ENCODE data around the gene LCLAT1.

The LCLAT1 gene

DNA sequence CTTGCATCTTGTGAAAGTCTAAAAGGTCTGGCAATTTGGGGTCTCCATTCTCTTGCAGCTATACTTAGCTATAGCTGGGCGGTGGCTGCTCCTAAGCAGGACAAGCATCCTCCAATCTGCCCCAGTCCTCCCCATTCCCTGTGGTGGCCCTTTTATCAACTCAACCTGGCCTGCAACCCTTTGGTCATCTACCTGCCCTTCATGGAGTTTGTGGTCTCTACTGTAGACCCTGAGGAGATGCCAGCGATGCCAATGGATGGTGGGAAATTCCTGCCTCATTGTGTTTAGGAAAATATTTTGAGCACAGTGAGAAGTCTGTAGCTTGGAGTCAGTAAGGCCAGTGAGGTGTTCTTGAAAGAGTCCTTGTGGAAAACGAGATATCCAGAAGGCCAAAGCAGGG, 216.8 kb downstream of the LCLAT1 start:
- TF ChIP-seq, protein P1, sequence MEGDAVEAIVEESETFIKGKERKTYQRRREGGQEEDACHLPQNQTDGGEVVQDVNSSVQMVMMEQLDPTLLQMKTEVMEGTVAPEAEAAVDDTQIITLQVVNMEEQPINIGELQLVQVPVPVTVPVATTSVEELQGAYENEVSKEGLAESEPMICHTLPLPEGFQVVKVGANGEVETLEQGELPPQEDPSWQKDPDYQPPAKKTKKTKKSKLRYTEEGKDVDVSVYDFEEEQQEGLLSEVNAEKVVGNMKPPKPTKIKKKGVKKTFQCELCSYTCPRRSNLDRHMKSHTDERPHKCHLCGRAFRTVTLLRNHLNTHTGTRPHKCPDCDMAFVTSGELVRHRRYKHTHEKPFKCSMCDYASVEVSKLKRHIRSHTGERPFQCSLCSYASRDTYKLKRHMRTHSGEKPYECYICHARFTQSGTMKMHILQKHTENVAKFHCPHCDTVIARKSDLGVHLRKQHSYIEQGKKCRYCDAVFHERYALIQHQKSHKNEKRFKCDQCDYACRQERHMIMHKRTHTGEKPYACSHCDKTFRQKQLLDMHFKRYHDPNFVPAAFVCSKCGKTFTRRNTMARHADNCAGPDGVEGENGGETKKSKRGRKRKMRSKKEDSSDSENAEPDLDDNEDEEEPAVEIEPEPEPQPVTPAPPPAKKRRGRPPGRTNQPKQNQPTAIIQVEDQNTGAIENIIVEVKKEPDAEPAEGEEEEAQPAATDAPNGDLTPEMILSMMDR (conservative IDR thresholded peaks at IDR 0.05; ENCODE audit: low read depth): no peak

DNA sequence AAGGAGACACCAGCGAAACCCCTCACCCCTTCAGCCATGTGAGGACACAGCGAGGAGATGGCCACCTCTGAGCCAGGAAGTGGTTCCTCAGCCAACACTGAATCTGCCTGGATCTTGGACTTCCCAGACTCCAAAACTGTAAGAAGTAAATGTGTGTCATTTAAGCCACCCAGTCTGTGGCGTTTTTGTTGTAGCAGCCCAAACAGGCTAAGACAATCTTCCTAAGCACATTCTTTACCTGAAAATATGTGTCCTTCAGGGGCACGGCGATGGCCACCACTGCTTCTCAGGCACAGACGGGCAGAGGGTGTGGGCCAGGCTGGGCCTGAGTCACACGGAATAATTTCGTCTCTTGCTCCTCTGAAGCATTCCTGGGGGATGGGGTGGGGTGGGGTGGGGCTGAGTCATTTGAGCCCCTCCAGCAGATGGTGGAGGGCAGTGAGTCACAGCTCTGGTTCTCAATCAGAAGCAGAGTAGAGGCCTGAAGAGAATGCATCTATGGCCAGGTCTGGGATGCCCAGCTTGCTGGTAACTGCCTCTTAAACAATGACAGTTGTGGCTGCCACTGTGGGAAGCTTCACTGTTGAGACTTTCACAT, 217.8 kb downstream of the LCLAT1 start:
- ChIA-PET POLR2A (ENCODE audit: low non-redundant PET) (no interaction called here), CTCF (no interaction called here)
- TF ChIP-seq, protein P1 (conservative IDR thresholded peaks at IDR 0.05; ENCODE audit: low read depth): no peak
- H3K27ac ChIP-seq: peak overlapping the region; percentile 94
- DNase-seq (ENCODE audit: low spot score): peak; percentile 94

More for the DNA sequence above, 216.8 kb downstream of the LCLAT1 start:
- DNase-seq (ENCODE audit: low spot score): no peak
- ChIA-PET POLR2A (ENCODE audit: low non-redundant PET) (no interaction called here), CTCF (interaction anchor here (0.6 kb wide), 1 partner anchor 570 kb away, joined by 4 read pairs; the partner anchor contains the start of gene EHD3)
- H3K27ac ChIP-seq: peak overlapping the region; percentile 94

DNA sequence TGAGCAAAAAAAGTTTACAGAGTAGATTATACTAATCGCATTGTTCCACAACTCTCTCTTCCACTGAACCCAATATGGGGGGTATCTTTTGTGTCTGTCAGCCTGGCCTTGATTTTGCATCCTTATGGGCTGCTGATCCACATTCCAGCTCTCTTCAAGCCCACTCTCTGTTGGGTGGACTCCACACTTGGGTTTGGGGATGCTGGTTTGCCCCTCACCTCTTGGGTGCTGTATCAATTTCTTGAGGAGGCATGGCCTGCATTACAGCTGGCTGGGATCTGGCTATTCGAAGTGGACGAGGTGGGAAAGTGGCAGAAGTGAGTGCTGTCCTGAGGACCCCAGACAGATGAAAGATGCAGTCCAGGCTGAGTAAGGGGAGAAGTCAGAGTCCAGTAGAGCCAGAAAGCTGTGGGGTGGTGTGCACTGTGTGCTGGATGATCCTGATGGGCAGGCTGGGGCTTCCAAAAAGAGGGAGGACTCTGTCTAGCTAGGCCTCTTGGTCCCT, 218.8 kb downstream of the LCLAT1 start:
- H3K27ac ChIP-seq: peak overlapping the region; percentile 94
- POLR2A ChIA-PET (ENCODE audit: low non-redundant PET): no interaction called here
- TF ChIP-seq, protein P1 (conservative IDR thresholded peaks at IDR 0.05; ENCODE audit: low read depth): no peak
- DNase-seq (ENCODE audit: low spot score): no peak
- CTCF ChIA-PET: interaction anchor here (0.6 kb wide), 1 partner anchor 298 kb away, joined by 3 read pairs; no protein-coding TSS in a partner anchor

DNA sequence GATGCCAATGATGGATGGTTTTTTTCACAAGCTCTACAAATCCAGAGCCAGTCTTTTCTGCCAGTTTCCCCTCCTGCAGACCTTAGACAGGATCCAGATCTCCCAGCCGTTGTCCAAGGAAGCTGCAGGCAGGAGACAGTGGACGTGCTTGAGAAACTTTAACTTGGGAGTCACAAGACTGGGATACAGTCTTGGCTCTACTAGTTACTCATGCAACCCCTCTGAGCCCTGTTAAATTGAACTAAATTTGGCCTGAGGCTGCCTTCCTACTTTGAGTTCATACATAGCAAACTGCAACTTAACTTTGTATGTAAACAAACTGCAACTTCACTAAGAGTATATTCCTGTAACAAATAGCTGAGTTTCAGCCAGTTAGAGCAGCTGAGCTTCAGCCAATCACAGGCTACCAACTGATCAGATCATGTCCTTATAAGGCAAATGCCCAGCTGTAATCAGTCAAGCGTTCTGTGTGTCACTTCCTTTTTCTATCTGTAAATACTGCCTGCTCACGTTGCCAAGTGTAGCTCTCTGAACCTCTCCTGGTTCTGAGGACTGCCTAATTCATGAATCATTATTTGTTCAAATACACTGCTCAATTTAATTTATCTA, 219.3 kb downstream of the LCLAT1 start:
- peak overlapping the region; percentile 94 for H3K27ac ChIP-seq
- peak; percentile 49 for DNase-seq (ENCODE audit: low spot score)
- TF ChIP-seq, protein P1 (conservative IDR thresholded peaks at IDR 0.05; ENCODE audit: low read depth): no peak
- CTCF ChIA-PET: interaction anchor here (0.6 kb wide), 2 partner anchors 194 to 299 kb away, joined by 3 read pairs; no protein-coding TSS in a partner anchor
- POLR2A ChIA-PET (ENCODE audit: low non-redundant PET): no interaction called here

DNA sequence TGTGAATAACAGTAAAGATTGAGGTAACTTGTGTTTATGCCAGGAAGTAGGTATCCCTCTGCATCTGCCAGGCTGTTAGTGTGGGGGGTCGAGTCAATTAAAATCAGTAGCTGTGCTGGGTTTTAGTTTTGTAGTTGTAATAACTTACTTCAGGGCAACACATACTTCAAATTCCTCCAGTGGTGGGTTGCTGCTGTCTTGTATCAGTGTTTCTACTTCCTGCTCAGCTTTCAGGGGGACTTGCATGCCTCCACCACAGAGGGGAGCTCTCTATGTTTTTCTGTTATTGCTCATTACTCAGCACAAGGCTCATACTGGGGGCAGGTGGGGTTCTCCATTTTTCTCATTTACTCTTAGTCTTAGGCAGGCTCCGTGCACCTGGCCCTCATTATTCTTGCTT, 223.4 kb downstream of the LCLAT1 start:
- H3K27ac ChIP-seq: no peak overlapping the region
- ChIA-PET POLR2A (ENCODE audit: low non-redundant PET) (no interaction called here), CTCF (no interaction called here)
- TF ChIP-seq, protein P1 (conservative IDR thresholded peaks at IDR 0.05; ENCODE audit: low read depth): no peak
- no peak for DNase-seq (ENCODE audit: low spot score)

DNA sequence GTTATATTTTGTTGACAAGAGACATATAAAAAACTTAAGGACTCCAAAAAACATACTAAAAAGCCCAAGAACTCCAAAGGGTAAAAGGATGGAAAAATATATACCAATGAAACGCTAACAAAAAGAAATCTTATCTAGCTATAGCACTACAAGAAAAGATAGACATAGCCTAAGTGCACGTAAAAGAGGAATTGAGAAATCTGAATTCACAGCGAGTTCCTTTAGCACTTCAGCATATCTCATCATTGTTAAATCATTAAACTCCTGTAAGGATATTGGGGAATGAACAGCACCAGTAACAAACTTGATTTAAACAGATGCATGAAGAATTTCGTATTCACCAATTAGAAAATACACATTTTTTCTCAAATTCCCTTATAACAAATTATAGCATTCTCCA, 226.1 kb downstream of the LCLAT1 start:
- ChIA-PET POLR2A (ENCODE audit: low non-redundant PET) (no interaction called here), CTCF (no interaction called here)
- no peak for DNase-seq (ENCODE audit: low spot score)
- H3K27ac ChIP-seq: no peak overlapping the region
- TF ChIP-seq, protein P1 (conservative IDR thresholded peaks at IDR 0.05; ENCODE audit: low read depth): no peak
